ENCODE data around the gene CLEC18C.
"Not testable (repeated sequence)": the region's sequence is repeated elsewhere in the genome, so short reads cannot be mapped to it uniquely, and the experiment has no call there.

The CLEC18C gene

DNA sequence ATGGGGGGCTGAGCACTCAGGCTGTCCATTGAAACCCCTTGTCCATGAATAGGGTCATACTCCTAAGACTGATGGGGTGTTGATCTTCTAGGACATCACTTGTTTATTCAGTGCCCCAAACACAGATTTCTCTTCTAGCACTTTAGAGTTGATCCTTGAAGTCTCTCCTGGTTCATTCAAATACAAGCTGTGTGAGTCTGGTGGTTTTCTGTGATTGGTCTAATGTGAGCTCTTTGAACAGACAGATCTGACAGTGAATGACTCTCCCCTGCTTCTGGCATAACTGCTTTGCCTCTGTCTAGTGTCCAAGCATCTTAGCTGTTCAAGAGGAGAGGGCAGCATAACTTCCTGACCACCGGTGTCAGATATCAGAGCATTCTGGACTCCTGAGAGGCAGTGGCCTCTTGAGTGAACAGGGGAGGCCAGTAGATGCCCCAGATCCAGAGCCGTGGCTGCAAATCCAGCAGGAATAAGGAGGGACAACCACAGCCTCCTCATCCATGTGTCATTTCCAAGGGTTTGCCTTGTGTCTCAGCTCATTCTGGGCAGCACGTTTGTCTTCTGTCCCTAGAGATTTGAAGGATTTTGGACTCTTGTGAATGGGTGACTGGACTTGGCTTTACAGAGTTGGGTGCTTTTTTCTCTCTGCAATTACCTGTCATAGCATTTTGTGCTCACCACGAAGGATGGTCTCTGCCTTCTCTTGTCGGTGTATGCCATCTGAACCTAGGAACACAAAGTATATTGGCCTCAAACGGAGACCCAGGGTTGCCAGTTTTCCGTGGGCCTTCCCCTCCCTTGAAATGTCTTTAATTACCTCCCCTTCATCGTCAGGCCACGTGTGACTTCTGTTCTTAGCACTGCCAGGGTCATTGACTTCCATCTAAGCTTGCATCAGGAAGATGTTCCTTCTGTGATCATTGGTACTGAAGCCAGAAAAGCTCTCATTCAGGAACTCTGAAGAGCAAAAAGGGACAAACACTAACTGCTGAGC, 13.9 kb upstream of the CLEC18C start:
- no peak for DNase-seq

DNA sequence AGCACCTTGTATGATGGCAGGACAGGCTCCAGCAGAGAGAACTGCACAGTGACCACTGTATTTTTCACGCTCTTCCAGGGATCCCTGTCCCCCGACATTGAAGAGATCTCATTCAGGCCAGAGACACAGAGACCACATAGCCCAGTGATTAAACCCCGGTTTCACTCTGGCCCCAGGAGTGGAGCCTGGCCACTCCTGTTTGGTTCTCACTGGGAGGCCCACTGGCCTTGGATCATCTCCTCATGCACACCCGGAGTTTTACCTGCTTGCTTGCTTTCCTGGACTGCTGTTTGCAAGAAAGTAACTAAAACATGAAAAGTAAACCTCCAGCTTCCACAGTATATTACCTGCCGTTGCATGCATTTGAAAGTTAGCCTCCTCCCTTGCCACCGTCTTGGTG, 13.2 kb upstream of the CLEC18C start:
- DNase-seq, result no peak

DNA sequence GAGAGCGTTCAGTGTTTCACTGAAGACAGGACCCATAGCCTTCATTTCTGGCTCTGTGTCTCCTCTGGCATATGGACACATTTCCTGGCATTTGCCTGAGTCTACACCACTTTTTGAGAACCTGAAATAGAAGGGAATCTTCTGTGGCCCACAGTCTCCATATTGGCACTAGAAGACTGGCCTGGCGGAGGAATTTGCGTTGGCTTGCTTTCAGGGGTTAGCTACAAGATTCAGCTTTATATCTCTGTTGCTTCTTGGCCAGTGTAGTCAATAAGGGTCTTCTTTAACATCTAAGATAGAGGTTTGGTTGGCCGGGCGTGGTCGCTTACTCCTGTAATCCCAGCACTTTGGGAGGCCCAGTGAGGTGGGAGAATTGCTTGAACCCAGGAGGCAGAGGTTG, 12.8 kb upstream of the CLEC18C start:
- no peak for DNase-seq

DNA sequence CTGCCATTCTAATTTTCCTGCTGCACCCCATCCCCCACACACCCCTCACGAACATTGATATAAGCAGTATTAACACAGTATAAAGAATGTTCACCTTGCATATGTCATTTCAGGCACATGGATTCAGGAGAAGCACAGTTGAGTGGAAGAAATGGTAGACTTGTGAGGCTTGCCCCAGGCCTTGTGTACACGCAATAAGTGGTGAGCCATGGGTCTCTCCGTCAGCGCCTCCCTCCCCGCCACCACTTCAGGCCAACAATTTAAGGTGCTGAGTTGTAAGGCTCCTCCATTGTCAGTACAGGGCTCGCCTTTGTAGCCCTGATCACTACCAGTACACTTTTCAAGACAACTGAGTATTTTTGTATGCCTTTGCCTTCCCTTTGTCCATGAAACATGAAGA, 12.2 kb upstream of the CLEC18C start:
- DNase-seq, result no peak

DNA sequence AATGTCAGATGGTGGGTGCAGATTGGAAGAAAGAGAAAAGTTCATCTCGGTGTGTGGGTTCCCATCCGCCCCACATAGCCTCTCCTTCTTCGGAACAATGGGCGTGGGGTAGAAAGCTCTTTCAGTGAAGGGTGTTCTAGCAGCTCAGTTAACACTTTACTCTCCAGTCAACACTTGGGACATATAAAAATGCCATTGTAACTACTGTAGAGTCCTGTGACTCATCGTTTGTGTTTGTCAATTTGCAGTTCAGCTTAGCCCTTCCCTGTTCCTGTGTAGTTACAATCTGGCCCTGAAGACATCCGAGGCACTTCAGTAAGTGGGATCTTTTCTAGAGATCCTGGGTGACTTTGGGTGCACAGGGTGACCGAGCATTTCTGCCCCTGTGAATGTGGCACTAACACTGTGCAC, 11.5 kb upstream of the CLEC18C start:
- no peak for DNase-seq

DNA sequence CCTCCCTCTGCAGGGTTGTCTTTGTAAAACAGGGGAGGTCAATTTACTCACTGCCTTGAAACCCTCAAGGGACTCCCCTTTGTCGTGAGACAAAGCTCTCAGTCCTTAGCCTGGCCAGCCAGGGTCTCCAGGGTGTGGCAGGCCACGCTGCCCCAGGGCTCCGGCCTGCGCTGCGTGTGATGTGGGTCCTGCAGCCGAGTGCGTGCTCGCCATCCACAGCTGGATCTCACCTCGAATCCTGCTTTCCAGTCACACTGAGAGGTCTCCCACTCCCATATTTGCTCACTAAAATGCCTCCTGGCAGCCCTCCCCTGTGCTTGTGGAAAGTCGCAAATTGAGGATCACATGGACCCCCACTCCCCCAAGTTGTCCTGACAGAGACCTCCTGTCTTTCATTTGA, 10.0 kb upstream of the CLEC18C start:
- DNase-seq, result no peak

DNA sequence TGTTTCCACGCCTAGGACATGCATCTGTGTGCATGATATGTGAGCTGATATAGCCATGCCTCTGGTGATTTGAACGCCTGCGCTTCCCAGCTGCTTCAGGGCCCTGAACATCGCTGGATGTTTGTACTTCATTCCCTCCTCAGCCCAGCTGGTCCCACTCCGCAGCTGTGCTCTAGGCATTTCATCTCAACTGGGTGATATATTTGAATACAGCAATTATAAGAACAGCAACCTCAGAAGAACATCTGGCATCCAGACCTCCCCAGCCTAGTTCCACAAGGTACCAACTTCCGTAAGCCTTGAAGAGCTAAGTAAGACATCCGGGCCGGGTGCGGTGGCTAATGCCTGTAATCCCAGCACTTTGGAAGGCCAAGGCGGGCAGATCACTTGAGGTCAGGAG, 6.9 kb upstream of the CLEC18C start:
- not testable (repeated sequence) for DNase-seq

DNA sequence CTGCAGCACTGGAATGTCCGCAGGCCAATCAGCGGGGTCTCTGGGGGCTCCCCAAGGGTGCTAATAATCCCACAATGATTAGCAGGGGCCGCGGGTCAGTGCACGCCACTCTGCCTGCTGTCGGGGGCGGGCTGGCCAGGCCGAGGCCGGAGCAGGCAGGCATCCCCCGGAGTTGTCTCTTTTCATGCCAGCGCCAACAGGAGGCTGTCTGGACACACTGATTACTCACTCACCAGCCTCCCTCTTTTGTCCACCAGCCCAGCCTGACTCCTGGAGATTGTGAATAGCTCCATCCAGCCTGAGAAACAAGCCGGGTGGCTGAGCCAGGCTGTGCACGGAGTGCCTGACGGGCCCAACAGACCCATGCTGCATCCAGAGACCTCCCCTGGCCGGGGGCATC, 329 bp downstream of the CLEC18C start:
- not testable (repeated sequence) for DNase-seq

DNA sequence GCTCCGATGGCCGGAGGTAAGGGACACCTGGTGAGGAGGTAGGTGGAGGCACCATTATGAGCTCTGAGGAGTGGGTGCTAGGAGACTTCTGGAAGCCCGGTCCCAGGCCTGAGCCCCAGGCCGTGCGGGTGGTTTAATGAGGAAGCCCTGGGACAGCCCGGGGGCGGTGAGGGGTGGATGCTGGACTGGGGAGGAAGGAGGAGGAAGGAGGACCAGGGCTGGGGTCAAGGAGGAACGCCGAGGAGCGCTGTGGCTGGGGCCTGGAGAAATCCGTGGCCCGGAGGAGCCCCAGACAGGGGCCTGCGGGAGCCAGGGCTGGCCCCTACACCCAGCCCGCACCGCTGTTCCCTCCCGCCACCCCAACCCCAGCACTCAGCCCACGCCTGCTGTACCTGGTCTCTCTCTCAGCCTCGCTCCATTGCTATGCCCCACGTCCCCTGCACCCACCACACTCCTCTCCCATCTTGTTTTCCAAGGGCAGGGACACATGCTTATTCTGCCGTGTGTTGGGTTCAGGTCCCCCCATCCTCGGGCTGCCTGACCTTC, 873 bp downstream of the CLEC18C start:
- not testable (repeated sequence) for DNase-seq

DNA sequence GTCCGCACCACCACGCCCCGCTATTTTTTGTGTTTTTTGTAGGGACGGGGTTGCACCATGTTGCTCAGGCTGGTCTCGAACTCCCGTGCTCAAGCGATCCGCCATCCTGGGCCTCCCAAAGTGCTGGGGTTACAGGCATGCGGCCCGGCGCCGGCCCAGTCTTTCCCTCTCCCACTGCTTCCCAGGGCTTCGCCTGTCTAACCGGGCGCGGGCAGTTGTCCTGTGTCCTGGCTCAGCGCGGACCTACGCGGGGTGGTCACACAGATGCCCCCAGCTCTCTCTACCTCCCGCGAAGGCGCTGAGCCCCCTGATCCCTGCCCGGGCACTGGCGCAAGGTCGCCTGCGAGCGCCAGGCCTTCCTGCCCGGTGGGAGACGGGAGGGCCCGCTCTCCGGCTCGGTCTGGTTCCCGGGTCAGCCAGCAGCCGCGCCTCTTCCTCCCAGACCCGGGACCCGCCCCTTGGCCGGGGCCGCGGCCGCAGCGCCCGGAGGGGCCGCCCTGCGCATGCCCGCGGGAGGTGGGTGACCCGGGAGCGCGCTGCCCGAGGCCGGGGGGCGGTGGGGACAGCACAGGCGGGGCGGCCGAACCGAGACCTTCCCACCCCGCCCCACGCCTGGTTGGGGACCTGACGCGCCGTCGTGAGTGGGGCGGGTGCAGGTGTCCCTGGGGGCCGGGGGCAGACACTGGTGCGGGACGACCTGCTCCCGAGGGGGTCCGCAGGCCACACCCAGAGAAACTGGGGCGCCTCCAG, 14.4 kb downstream of the CLEC18C start:
- not testable (repeated sequence) for DNase-seq

DNA sequence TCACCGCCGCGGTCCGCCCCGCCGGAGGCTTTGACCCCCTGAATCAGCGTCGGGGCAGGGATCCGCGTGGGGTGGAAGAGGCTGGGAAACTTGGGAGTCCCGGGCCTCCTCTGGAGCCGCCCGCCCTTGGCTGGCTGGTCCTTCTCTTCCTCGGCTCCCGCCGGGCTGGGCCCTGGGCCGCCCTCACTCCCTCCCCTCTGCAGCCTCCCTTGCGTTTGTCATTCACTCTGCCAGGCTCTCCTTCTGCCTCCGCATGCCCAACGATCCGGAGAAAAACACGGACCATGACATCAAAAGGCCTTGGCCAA, 15.0 kb downstream of the CLEC18C start:
- not testable (repeated sequence) for DNase-seq

DNA sequence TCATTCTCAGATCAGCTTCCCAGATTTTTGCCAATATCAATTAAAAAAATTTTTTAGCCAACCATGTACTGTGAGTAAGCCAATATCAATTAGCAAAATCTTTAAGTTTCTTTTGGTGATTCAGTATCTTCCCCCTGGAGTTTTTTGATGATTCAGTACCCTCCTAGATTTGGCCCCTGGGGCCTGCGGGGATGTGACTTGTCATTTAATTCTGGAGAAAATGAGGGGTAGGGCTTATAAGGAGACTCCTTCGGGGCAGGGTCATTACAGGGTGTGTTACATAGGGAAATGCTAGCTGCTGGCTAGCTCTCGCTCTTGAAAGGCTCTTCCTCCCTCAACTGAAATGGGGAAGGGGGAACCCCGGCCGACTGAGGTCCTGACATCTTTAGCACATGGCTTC, 17.0 kb downstream of the CLEC18C start:
- not testable (repeated sequence) for DNase-seq

DNA sequence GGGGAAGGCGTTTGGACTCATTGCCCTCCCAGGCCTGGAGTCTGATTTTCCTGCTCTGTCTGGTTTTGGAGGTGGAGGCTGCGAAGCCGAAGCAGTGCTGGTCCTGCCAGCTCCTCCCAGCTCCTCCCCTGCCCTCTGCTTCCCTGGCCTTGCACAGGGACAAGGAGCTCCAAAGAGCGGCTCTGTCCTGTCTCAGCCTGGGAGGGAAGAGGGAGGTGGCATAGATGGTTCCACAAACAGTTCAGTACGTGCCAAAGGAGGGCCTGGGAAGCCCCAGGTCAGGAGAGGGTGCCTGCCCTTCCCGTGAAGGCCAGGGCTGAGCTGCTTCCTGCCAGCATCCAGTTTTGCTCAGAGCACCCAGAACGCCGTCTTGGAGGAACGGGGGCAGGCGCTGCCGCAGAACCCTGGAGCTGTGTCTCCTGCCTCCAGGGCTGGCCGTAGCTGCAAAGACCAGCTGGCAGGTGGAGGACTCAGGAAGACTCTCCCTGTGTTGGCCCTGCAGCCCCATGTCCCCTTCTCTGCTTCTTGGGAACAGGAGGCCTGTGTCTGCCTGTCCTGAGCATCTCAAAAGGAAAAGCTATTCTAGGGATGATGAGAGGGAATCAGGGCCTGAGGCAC, 23.2 kb downstream of the CLEC18C start:
- not testable (repeated sequence) for DNase-seq

DNA sequence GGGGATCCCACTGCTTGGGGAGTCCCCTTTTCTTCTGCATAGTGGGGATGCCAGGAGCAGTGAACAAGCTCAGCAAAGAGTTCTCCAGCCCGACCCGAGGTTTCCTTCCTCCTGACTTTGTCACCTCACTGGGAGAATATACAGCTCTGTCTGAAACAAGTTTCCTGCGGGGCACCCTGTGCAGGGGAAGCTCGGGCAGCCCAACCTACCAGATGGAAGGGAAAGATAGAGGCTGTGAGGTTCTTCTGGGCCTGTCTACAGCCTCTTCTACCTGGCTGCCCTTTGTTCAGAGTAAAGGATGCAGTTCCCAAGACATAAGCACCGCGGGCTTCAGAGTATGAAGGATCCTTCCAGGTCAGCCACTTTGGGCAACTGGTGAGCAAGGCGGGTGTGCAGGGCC, 24.0 kb downstream of the CLEC18C start:
- DNase-seq, result not testable (repeated sequence)

DNA sequence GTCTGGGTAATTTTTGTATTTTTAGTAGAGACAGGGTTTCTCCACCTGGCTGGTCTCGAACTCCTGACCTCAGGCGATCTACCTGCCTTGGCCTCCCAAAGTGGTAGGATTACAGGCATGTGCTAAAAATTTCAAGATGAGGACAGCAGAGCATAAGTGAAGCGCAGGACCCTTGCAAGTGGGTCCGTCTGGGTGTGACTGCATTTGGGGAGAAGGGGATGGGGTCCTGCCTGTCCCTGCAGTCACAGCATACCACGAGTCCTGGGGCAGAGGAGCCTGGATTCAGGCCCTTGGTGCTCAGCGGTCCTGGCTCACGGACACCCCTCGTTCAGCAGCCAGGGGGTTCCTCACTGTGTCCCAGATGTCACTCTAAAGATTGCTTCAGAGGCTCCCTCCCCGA, 24.6 kb downstream of the CLEC18C start:
- DNase-seq, result not testable (repeated sequence)

DNA sequence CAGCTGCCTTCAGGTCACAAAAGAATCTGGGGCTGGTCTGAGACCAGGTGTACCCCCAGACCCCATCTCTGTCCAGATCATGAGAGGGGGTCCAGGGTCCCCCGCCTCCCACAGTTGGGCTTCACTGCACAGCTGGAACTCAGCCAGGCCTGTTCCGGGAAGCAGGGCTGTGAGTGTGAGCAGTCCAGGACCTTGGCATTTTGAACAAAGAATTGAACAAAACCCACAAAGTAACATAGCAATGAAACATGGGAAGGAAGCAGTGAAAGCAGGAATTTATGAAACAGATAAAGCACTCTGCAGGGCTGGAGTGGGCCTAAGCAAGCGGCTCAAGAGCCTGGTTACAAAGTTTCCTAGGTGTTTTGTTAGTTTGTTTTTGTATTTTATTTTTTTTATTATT, 25.1 kb downstream of the CLEC18C start:
- DNase-seq, result not testable (repeated sequence)

DNA sequence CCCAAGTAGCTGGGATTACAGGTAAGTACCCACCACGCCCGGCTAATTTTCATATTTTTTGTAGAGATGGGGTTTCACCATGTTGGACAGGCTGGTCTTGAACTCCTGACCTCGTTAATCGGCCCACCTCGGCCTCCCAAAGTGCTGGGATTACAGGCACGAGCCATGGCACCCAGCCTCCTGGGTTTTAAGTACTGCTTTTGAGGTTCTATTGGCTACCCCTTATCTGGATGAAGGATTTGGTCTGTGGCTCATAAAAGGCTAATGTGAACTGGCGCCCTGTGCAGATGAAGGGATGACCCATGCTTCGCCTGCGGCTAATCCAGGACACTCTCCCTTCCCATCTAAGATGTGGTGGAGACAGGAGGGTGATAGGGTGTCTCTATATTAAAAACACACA, 25.6 kb downstream of the CLEC18C start:
- DNase-seq, result not testable (repeated sequence)

DNA sequence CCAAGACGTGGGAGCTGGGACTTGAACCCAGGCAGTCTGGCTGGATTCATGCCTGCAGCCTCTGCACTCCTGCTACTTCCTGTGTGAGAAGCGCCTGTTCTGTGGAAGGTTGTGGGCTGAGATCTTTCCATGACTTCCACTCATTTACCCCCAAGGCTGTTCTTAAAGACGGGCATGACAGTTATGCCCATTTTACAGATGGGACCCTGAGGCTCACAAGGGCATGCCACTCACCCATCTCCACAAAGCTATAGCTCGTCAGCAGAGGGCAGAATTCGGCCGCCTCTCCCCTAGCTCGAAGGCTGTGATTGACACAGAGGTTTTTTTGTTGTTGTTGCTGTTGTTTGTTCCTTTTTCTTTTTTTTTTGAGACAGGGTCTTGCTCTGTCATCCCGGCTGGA, 26.5 kb downstream of the CLEC18C start:
- not testable (repeated sequence) for DNase-seq

DNA sequence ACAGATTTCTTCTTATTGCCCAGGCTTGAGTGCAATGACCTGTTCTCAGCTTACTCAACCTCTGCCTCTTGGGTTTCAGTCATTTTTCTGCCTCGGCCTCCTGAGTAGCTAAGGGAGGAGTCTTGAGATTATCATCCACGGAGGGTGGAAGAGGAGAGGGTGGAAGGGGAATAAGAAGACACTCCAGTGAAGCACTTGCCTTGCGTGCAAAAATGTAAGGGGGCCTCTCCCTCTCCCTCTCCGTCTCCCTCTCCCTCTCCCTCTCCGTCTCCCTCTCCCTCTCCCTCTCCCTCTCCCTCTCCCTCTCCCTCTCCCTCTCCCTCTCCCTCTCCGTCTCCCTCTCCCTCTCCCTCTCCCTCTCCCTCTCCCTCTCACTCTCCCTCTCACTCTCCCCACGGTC, 29.9 kb downstream of the CLEC18C start:
- DNase-seq, result not testable (repeated sequence)

DNA sequence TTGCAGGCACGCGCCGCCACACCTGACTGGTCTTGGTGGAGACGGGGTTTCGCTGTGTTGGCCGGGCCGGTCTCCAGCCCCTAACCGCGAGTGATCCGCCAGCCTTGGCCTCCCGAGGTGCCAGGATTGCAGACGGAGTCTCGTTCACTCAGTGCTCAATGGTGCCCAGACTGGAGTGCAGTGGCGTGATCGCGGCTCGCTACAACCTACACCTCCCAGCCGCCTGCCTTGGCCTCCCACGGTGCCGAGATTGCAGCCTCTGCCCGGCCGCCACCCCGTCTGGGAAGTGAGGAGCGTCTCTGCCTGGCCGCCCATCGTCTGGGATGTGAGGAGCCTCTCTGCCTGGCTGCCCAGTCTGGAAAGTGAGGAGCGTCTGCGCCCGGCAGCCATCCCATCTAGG, 30.4 kb downstream of the CLEC18C start:
- not testable (repeated sequence) for DNase-seq

DNA sequence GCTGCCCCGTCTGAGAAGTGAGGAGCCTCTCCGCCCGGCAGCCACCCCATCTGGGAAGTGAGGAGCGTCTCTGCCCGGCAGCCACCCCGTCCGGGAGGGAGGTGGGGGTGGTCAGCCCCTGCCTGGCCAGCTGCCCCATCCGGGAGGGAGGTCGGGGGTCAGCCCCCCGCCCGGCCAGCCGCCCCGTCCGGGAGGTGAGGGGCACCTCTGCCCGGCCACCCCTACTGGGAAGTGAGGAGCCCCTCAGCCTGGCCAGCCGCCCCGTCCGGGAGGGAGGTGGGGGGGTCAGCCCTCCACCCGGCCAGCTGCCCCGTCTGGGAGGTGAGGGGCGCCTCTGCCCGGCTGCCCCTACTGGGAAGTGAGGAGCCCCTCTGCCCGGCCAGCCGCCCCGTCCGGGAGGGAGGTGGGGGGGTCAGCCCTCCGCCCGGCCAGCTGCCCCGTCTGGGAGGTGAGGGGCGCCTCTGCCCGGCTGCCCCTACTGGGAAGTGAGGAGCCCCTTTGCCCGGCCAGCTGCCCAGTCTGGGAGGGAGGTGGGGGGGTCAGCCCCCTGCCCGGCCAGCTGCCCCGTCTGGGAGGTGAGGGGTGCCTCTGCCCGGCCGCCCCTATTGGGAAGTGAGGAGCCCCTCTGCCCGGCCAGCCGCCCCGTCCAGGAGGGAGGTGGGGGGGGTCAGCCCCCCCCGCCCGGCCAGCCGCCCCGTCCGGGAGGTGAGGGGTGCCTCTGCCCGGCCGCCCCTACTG, 31.2 kb downstream of the CLEC18C start:
- DNase-seq, result not testable (repeated sequence)

DNA sequence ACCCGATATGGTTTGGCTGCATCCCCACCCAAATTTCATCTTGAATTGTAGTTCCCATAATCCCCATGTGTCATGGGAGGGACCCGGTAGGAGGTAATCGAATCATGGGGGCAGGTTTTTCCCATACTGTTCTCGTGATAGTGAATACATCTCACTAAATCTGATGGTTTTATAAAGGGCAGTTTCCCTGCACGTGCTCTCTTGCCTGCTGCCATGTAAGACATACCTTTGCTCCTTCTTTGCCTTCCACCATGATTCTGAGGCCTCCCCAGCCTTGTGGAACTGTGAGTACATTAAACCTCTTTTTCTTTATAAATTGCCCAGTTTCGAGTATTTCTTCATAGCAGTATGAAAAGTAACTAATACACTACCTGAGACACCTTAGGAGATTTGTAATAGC, 32.8 kb downstream of the CLEC18C start:
- DNase-seq, result not testable (repeated sequence)

DNA sequence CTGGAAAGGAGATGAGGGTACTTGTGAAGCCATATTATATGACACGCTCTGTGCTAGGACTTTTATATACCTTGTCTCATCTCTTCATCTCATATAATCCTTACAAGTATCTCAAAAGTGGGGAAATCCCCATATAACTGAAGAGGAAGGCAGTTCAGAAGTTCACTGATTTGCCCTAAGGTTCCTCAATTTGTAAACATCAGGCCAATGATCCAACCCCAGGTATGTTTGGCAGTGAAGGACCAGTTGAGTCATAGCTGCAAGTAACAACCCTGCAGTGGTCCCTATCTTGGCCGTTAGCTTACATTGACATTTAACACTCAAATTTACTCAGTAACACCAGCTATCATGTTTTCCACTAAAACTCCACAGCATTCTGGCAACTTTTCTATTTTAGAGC, 45.0 kb downstream of the CLEC18C start:
- DNase-seq, result not testable (repeated sequence)

All from NCI-H524 (cell line).